Measurements from ENCODE around the gene DYSF. TPM values are rescaled to one million over a fixed set of nuclear protein-coding genes. Genes with fewer than 3 reads are reported as not detected.

DYSF gene
- total RNA-seq, 4 donors from 2014 or later: 3.7 to 18.7 (median 10.6) TPM

DNA sequence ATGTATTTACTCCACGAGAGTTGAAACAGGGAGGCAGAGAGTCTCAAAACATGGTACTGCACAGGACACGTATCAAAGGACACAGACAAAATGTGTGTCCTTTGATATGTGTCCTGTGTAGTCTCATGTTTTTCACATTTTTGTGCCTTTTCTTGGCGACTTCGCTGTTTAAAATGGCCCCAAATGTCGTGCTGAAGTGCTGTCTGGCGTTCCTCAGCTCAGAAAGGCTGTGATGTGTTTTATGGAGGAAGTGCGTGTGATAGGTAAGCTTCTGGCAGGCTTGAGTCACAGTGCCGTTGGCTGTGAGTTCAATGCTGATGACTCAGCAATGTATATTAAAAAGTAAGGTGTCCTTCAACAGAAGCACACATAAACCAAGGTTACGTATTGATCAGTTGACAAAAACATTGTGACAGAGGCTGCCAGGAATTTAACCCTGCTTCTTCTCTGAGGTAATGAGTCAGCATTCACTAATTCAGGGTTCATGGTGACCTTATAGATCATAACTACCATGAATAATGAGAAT is 78.2 kb downstream of the DYSF start:
- H3K36me3 ChIP-seq: no peaks in the 10 kb centered on the region
- TF ChIP-seq EP300 (IDR thresholded peaks at IDR 0.05; ENCODE audit: low read depth): no peak
- no peaks in the 10 kb centered on the region for H3K9me3 ChIP-seq
- in situ Hi-C loops (cut with MboI; ENCODE audit: low pct_ligation_motif_present in 1 of 4, low pct_unique_long_range_greater_than_20kb in 1 of 4, low sequenced_read_pairs in 3 of 4) (loop anchor here in 3 of 4 donors (10.0 to 25.0 kb wide), 4 partner anchors 623 to 1206 kb away; no protein-coding TSS in a partner anchor), intact Hi-C loops (cut with DNase I; ENCODE audit: low total_unique reads) (no loop called here)
- 61 to 67% methylated on average over 7 to 9 of the region's 9 CpGs for WGBS, 2 donors (ENCODE audit: low coverage in 1 of 2)
- no peaks in the 10 kb centered on the region for H3K4me1 ChIP-seq
- no peak overlapping the region for H3K4me3 ChIP-seq
- H3K27ac ChIP-seq: no peak overlapping the region
- no peaks in the 10 kb centered on the region for H3K27me3 ChIP-seq
- DNase-seq: no peak

DNA sequence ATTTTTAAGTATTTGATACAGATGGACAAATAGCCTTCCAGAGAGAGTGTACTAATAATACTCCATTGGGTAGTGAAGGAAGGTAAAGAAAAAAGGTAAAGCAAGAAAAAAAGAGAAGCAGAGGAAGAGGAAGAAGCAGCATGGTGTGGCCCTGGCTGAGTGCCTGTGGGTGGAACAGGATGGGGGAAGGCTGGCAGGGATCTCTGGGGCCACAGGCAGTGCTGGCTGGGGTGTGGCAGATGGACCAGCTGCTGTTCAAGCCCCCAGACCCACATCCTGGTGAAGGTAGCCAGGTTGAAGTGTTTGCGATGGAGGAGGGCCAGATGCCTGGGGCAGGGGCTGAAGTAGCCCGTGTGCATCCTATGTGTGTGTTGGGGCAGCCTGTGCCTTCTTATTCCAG is 79.0 kb downstream of the DYSF start:
- TF ChIP-seq EP300 (IDR thresholded peaks at IDR 0.05; ENCODE audit: low read depth): no peak
- TF ChIP-seq POLR2A (IDR thresholded peaks at IDR 0.05): no peak
- no peak for TF ChIP-seq POLR2AphosphoS5 (IDR thresholded peaks at IDR 0.05)
- TF ChIP-seq, protein P1, sequence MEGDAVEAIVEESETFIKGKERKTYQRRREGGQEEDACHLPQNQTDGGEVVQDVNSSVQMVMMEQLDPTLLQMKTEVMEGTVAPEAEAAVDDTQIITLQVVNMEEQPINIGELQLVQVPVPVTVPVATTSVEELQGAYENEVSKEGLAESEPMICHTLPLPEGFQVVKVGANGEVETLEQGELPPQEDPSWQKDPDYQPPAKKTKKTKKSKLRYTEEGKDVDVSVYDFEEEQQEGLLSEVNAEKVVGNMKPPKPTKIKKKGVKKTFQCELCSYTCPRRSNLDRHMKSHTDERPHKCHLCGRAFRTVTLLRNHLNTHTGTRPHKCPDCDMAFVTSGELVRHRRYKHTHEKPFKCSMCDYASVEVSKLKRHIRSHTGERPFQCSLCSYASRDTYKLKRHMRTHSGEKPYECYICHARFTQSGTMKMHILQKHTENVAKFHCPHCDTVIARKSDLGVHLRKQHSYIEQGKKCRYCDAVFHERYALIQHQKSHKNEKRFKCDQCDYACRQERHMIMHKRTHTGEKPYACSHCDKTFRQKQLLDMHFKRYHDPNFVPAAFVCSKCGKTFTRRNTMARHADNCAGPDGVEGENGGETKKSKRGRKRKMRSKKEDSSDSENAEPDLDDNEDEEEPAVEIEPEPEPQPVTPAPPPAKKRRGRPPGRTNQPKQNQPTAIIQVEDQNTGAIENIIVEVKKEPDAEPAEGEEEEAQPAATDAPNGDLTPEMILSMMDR (IDR thresholded peaks at IDR 0.05): no peak
- Histone ChIP-seq H3K4me1 (no peaks in the 10 kb centered on the region), H3K4me3 (no peak overlapping the region), H3K9me3 (no peaks in the 10 kb centered on the region), H3K27ac (no peak overlapping the region), H3K36me3 (no peaks in the 10 kb centered on the region), H3K27me3 (no peaks in the 10 kb centered on the region)
- no peak for DNase-seq
- intact Hi-C loops (cut with DNase I; ENCODE audit: low total_unique reads): no loop called here
- 79% methylated on average over 2 of the region's 2 CpGs; no CpG with 5 or more reads in 1 of the 2 donors for WGBS, 2 donors (ENCODE audit: low coverage in 1 of 2)
- in situ Hi-C loops (cut with MboI; ENCODE audit: low pct_ligation_motif_present in 1 of 4, low pct_unique_long_range_greater_than_20kb in 1 of 4, low sequenced_read_pairs in 3 of 4): loop anchor here in 3 of 4 donors (10.0 to 25.0 kb wide), 4 partner anchors 622 to 1205 kb away; no protein-coding TSS in a partner anchor

DNA sequence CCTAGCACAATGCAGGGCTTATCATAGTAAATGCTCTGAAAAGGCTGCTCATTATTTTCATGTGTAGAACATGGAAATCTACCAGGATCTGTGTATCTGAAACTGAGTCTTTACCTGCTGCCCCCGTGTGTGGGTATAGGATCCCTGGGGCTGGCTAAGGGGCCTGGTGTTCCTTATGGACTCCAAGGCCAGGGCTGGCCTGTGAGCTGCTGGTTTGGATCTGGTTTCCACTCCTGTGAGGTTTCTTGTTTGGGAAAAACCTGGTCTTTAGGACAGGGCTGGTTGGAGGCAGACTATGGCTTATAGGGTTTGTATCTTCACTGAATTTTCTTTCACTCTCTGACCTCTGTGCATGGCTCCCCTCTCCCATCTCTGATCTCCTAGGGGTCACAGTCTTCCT is 80.8 kb downstream of the DYSF start:
- TF ChIP-seq POLR2A (IDR thresholded peaks at IDR 0.05): no peak
- no peak for TF ChIP-seq EP300 (IDR thresholded peaks at IDR 0.05; ENCODE audit: low read depth)
- TF ChIP-seq, protein P1 (IDR thresholded peaks at IDR 0.05): no peak
- no peak for TF ChIP-seq POLR2AphosphoS5 (IDR thresholded peaks at IDR 0.05)
- intact Hi-C loops (cut with DNase I; ENCODE audit: low total_unique reads) (no loop called here), in situ Hi-C loops (cut with MboI; ENCODE audit: low pct_ligation_motif_present in 1 of 4, low pct_unique_long_range_greater_than_20kb in 1 of 4, low sequenced_read_pairs in 3 of 4) (loop anchor here in 3 of 4 donors (10.0 to 25.0 kb wide), 4 partner anchors 621 to 1203 kb away; no protein-coding TSS in a partner anchor)
- H3K27me3 ChIP-seq: no peaks in the 10 kb centered on the region
- no peaks in the 10 kb centered on the region for H3K36me3 ChIP-seq
- no peaks in the 10 kb centered on the region for H3K9me3 ChIP-seq
- DNase-seq: no peak
- WGBS, 2 donors (ENCODE audit: low coverage in 1 of 2): 67% methylated on average over 1 of the region's 1 CpG; no CpG with 5 or more reads in 1 of the 2 donors
- H3K4me1 ChIP-seq: no peaks in the 10 kb centered on the region
- no peak overlapping the region for H3K4me3 ChIP-seq
- no peak overlapping the region for H3K27ac ChIP-seq

DNA sequence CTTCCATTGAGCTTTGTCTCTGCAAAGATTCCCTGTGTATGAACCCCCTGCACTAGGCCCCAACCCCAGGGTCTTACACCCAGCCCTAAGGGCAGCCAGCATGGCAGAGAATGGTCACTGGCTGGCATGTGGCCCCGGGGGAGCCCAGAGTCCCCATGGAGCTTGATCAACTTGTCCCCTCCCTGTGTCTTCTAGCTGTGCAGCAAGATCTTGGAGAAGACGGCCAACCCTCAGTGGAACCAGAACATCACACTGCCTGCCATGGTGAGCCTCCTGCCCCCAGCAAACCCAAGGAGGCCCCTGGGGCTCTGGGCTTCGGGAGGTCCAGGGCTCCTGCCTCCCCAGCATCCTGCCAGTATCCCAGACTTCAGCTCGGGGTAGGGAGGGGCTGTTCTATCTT is 81.5 kb downstream of the DYSF start:
- Histone ChIP-seq H3K27me3 (no peaks in the 10 kb centered on the region), H3K9me3 (no peaks in the 10 kb centered on the region), H3K4me3 (no peak overlapping the region), H3K36me3 (no peaks in the 10 kb centered on the region), H3K27ac (no peak overlapping the region), H3K4me1 (no peaks in the 10 kb centered on the region)
- 79 to 100% methylated on average over 1 to 4 of the region's 4 CpGs for WGBS, 2 donors (ENCODE audit: low coverage in 1 of 2)
- TF ChIP-seq POLR2AphosphoS5 (IDR thresholded peaks at IDR 0.05) (no peak), EP300 (IDR thresholded peaks at IDR 0.05; ENCODE audit: low read depth) (no peak), POLR2A (IDR thresholded peaks at IDR 0.05) (no peak)
- TF ChIP-seq, protein P1 (IDR thresholded peaks at IDR 0.05): no peak
- intact Hi-C loops (cut with DNase I; ENCODE audit: low total_unique reads): no loop called here
- no peak for DNase-seq
- in situ Hi-C loops (cut with MboI; ENCODE audit: low pct_ligation_motif_present in 1 of 4, low pct_unique_long_range_greater_than_20kb in 1 of 4, low sequenced_read_pairs in 3 of 4): loop anchor here in 3 of 4 donors (10.0 to 25.0 kb wide), 4 partner anchors 620 to 1202 kb away; no protein-coding TSS in a partner anchor

Measured in transverse colon (tissue), 4 donors.